Measurements from ENCODE around the gene ACAD11. TPM values are rescaled to one million over a fixed set of nuclear protein-coding genes. Genes with fewer than 3 reads are reported as not detected.

ACAD11 gene
- total RNA-seq, 1 donor from 2014 or later, result 10.7 TPM

DNA sequence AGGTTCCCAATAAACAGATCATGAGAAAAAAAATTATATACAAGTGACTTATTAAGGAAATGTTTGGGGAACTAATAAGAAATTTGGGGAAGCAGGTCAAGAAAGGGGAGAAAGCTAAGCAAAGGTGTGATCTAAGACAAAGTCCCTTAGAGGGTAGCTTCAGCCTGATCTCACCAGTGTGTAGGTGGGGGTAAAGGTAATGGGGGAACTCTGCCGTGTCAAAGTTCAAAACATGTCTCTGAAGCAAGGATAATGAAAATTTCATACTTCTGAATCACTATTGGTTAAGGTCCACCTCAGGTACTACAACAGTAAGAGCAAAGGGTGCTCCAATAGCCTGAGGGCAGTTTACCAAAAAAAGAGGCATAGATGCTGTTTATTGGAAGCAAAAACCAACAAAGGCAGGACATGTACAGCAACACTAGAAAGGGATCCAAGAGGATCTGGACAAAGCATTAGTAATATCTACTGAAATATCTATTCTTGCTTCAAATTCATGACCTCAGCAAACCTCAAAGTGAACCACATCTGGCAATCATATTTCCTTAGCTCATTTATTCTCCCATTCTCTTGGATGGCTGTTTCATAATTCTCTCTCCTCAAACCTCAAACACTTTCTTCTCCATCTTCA, 6.9 kb downstream of the ACAD11 start:
- Histone ChIP-seq H3K4me3 (no peak overlapping the region), H3K9me3 (no peaks in the 10 kb centered on the region), H3K4me1 (no peaks in the 10 kb centered on the region), H3K36me3 (no peaks in the 10 kb centered on the region), H3K27me3 (no peaks in the 10 kb centered on the region), H3K27ac (no peak overlapping the region)
- TF ChIP-seq CTCF (IDR thresholded peaks at IDR 0.05), result no peak
- DNase-seq (ENCODE audit: low spot score in 2 of 2), result no peak
- intact Hi-C loops (cut with DNase I), result no loop called here

- DNase-seq (ENCODE audit: low spot score in 2 of 2), result no peak
- H3K4me3 ChIP-seq, result no peak overlapping the region
- no peaks in the 10 kb centered on the region for H3K4me1 ChIP-seq
- no peaks in the 10 kb centered on the region for H3K27me3 ChIP-seq
- H3K36me3 ChIP-seq, result no peaks in the 10 kb centered on the region
- no peak overlapping the region for H3K27ac ChIP-seq
- intact Hi-C loops (cut with DNase I), result no loop called here
- no peaks in the 10 kb centered on the region for H3K9me3 ChIP-seq
- no peak for TF ChIP-seq CTCF (IDR thresholded peaks at IDR 0.05)
These were observed 9.5 kb downstream of the ACAD11 start for GRCh38 chr3:132650153-132650552.

GRCh38 chr3:132645058-132645457, 14.6 kb downstream of the ACAD11 start:
- Histone ChIP-seq H3K36me3 (peaks cover 0 to 12% of the 10 kb centered on the region in 2 donors), H3K4me3 (no peak overlapping the region), H3K9me3 (no peaks in the 10 kb centered on the region), H3K4me1 (no peaks in the 10 kb centered on the region), H3K27me3 (no peaks in the 10 kb centered on the region), H3K27ac (no peak overlapping the region)
- DNase-seq (ENCODE audit: low spot score in 2 of 2), result no peak
- intact Hi-C loops (cut with DNase I), result no loop called here
- TF ChIP-seq CTCF (IDR thresholded peaks at IDR 0.05), result no peak

DNA sequence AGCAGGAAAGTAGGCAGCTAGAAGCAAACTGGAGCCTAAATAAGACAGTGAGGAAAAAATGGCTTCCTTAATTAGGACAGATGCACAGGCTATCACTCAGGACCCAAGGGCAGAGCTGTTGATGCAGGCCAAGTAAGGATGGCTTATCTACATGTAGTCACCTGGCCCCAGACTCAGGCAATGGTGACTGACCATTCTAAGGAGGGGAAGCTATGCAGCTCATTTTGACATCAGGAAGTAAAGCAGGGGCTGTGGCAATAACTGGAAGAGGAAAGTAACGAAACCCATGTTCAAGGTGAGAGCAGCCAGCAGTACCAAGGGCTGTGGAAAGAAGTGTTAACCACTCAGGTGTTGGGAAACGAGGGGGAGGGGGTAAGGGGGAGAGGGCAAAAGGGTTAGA, 16.2 kb downstream of the ACAD11 start:
- no peaks in the 10 kb centered on the region for H3K9me3 ChIP-seq
- no peak for TF ChIP-seq CTCF (IDR thresholded peaks at IDR 0.05)
- no peak overlapping the region for H3K27ac ChIP-seq
- intact Hi-C loops (cut with DNase I), result no loop called here
- peaks cover 0 to 22% of the 10 kb centered on the region in 2 donors for H3K36me3 ChIP-seq
- no peak for DNase-seq (ENCODE audit: low spot score in 2 of 2)
- no peaks in the 10 kb centered on the region for H3K4me1 ChIP-seq
- H3K4me3 ChIP-seq, result no peak overlapping the region
- H3K27me3 ChIP-seq, result no peaks in the 10 kb centered on the region

DNA sequence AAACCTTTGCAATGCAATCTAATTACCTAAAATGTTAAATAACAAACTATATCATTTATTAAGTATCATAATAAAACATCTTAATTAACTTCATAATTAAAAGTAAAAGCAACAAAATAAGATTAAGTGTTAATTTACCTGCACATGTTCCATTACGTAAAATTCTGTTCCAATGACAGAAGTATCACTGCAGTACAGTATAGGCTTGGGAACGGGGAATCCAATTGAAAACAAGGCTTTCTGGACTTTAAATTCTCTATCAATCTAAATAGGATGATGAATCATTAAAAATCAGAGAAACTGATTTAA, 17.1 kb downstream of the ACAD11 start:
- H3K4me3 ChIP-seq, result no peak overlapping the region
- intact Hi-C loops (cut with DNase I), result loop anchor here (1.0 kb wide), 1 partner anchor 106 kb away; no protein-coding TSS in a partner anchor
- H3K4me1 ChIP-seq, result peaks cover 0 to 2% of the 10 kb centered on the region in 2 donors
- H3K27me3 ChIP-seq, result no peaks in the 10 kb centered on the region
- no peak overlapping the region for H3K27ac ChIP-seq
- peaks cover 0 to 22% of the 10 kb centered on the region in 2 donors for H3K36me3 ChIP-seq
- no peak for TF ChIP-seq CTCF (IDR thresholded peaks at IDR 0.05)
- H3K9me3 ChIP-seq, result no peaks in the 10 kb centered on the region
- no peak for DNase-seq (ENCODE audit: low spot score in 2 of 2)

Measured in ascending aorta (tissue), 2 donors.